Mucosa of descending colon (tissue), 3 donors: ENCODE data around the gene SRCAP. TPM values are rescaled to one million over a fixed set of nuclear protein-coding genes. Genes with fewer than 3 reads are reported as not detected.
A peak's percentile ranks its signal among the peaks of the same experiment; 100 is the strongest.

Source experiments
- ATAC-seq: fragments of 200-7000 bp; cut with Tn5 transposase; one replicate; pipeline ENCODE4 v1.9.1; 2020; ENCODE audit warnings: mild to moderate bottlenecking, moderate library complexity
- DNase-seq, 3 donors: peaks; one replicate each; pipeline ENCODE4 v3.0.0-alpha.2; 2020
- H3K36me3 ChIP-seq: fragments of 200-600 bp; one replicate; pipeline ENCODE4 v1.8.0; 2021; ENCODE audit warnings: low read depth, mild to moderate bottlenecking
- H3K4me1 ChIP-seq: fragments of 200-600 bp; one replicate; pipeline ENCODE4 v1.8.0; 2021; ENCODE audit warnings: low read depth, mild to moderate bottlenecking
- H3K4me3 ChIP-seq: fragments of 200-600 bp; one replicate; pipeline ENCODE4 v1.8.0; 2021; ENCODE audit warnings: mild to moderate bottlenecking
- H3K9me3 ChIP-seq: fragments of 200-600 bp; one replicate; pipeline ENCODE4 v1.8.0; 2021; ENCODE audit warnings: mild to moderate bottlenecking
- CTCF ChIP-seq: fragments of 200-600 bp; IDR thresholded peaks from one replicate; pipeline ENCODE4 v1.8.0; 2022; ENCODE audit warnings: antibody characterized with exemption, mild to moderate bottlenecking
- intact Hi-C, 2 donors: fragments of 100-400 bp; cut with DNase I in 1 of 2; cut with micrococcal nuclease in 1 of 2; formaldehyde crosslinking; loops; one replicate each; pipeline versions ENCODE4 v1.11.0 to v1.11.1; 2022; cut with DNase I, micrococcal nuclease
- total RNA-seq, 3 donors: library from RNA; stranded (reverse); fragmentation: NEBNext Ultra II Directional in 2 of 3; extraction: Animal tissue kit (Norgen Biotek cat#: 25700) in 2 of 3; gene quantifications; one replicate each; pipeline versions ENCODE4 v1.2.1 to v1.2.4, GENCODE V29; 2021 to 2023
- donor health status: DM: no; HTN: no; CAD: no; lungs with moderate emphysema.
- donor health status: DM: no; HTN: no; CAD: no.
- donor health status: DM: no; HTN: yes; CAD: no.

Gene SRCAP
- total RNA-seq, 3 donors from 2014 or later = 64.8 to 88.9 (median 65.4) TPM

GRCh38 chr16:30785126-30786106, 86.4 kb downstream of the SRCAP start:
- H3K36me3 ChIP-seq = no peaks in the 10 kb centered on the region
- no peak overlapping the region for H3K4me3 ChIP-seq
- intact Hi-C loops = no loop called here
- no peaks in the 10 kb centered on the region for H3K9me3 ChIP-seq
- TF ChIP-seq CTCF = no peak
- DNase-seq (no peak), ATAC-seq (no peak)
- H3K4me1 ChIP-seq = peaks cover 10% of the 10 kb centered on the region

DNA sequence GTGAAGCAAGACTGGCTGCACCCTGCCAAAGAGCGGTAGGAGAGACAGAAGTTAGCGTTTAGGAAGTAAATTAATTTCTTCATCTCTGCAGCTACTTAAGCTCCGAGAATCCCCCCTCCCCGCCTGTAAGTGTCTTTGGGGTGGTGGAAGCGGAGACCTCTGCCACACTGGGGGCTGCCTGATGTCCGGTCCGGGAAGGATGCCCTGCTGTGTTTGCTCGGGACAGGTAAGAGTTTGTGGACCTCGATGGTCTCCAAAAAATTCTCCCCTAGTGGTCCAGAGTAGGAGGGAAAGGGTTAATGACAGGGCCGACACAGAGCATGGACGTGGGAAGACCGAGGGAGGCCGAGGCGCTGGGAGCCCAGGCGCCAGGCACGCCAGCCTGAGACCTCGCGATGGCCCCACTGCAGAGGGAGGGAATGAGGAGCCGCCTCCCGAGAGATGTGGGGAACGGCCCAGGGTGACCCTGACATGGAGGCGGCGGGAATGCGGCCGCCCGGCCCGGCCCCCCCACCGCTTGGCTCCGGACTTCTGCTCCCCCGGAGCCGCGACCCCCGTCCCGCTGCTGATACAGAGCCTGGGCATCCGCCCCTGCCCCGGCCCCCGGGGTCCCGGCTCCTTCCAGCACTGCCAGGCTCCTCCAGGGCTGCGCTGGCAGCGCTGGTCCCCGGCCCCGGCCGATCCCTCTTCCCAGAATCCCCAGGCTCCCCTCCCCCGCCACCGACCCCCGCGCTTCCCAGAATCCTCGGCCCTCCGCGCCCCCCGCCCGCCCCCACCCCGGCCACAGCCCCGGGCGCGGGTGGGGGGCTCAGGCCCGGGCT, 87.4 kb downstream of the SRCAP start:
- TF ChIP-seq CTCF = no peak
- Histone ChIP-seq H3K36me3 (no peaks in the 10 kb centered on the region), H3K4me1 (peaks cover 10% of the 10 kb centered on the region), H3K9me3 (no peaks in the 10 kb centered on the region), H3K4me3 (peak overlapping the region; percentile 74)
- DNase-seq = peak in 2 of 3 donors; percentile 46 to 62
- intact Hi-C loops = no loop called here
- peak; percentile 75 for ATAC-seq

- DNase-seq = peak; percentile 73 to 80 (median 78)
- intact Hi-C loops = no loop called here
- Histone ChIP-seq H3K4me3 (peak within 1 kb of the TSS; percentile 74), H3K36me3 (no peaks in the 10 kb centered on the region), H3K4me1 (peaks cover 10% of the 10 kb centered on the region), H3K9me3 (no peaks in the 10 kb centered on the region)
- ATAC-seq = peak; percentile 84
- TF ChIP-seq CTCF = no peak
Observed at GRCh38 chr16:30786936-30787612, 88.1 kb downstream of the SRCAP start, which contains the start of gene ZNF629. Gene ZNF629 (minus strand): TSS chr16:30787205. CDS start chr16:30784482, 2,723 bp downstream.

DNA sequence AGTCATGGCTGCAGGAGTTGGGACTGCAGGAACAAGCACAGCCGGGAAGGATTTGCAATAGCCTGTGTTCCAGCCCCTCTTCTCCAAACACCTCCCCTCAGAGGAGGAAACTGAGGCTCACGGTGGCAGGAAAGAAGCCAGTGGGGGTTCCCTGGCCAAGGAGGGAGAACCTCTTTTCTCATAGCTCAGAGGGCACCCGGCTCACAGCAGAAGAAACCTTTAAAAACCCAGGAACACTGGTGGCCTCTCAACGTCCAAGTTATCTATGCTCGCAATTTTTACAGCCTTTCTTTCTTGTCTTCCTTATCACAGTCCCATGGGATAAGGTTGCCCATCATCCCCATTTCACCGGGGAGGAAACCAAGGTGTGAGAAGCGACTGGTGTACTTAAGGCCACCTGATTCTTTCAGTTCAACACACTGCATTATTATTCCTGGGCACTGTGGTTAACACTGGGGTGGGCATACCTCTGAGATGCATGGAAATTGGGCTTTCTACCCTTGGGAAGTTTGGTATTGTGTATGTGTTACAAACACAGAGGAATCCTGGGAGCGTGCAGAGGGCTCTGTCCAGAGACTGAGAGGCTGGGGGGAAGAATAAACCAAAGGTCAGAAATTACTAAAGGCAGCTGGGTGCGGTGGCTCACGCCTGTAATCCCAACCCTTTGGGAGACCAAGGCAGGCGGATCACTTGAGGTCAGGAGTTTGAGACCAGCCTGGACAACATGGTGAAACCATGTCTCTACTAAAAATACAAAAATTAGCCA, 88.8 kb downstream of the SRCAP start:
- Histone ChIP-seq H3K4me3 (peak overlapping the region; percentile 74), H3K9me3 (no peaks in the 10 kb centered on the region), H3K36me3 (no peaks in the 10 kb centered on the region), H3K4me1 (peaks cover 10% of the 10 kb centered on the region)
- TF ChIP-seq CTCF = no peak
- DNase-seq (no peak), ATAC-seq (peak; percentile 35)
- intact Hi-C loops = no loop called here

Other genes starting within 250 kb of the SRCAP start
- gene ITGAL, start 226.4 kb upstream of the SRCAP start, total RNA-seq = 10 to 100 TPM in 1 of 3 donors, 1 to 10 TPM in 2; 8.1 to 14.8 (median 8.5) TPM
- gene ZNF768, start 172.6 kb upstream of the SRCAP start, total RNA-seq = 10 to 100 TPM; 53.9 to 70.1 (median 65.9) TPM
- gene ZNF747, start 164.3 kb upstream of the SRCAP start, total RNA-seq = 10 to 100 TPM in 2 of 3 donors, 1 to 10 TPM in 1; 9.2 to 13.8 (median 10.5) TPM
- gene ZNF764, start 140.8 kb upstream of the SRCAP start, total RNA-seq = 10 to 100 TPM; 11.2 to 20.2 (median 12.7) TPM
- gene ZNF688, start 127.5 kb upstream of the SRCAP start, total RNA-seq = 10 to 100 TPM; 17.0 to 23.0 (median 20.7) TPM
- 10 to 100 TPM; 14.7 to 28.4 (median 24.8) TPM for gene ZNF785, start 113.5 kb upstream of the SRCAP start, total RNA-seq
- gene ZNF689, start 88.8 kb upstream of the SRCAP start, total RNA-seq = 10 to 100 TPM in 2 of 3 donors, 1 to 10 TPM in 1; 7.6 to 10.7 (median 10.5) TPM
- gene PRR14, start 48.2 kb upstream of the SRCAP start, total RNA-seq = 10 to 100 TPM; 42.1 to 65.6 (median 45.6) TPM
- 10 to 100 TPM; 82.6 to 97.1 (median 85.8) TPM for gene FBRS, start 40.7 kb upstream of the SRCAP start, total RNA-seq
- 10 to 100 TPM; 32.1 to 37.6 (median 33.0) TPM for gene PHKG2, start 49.3 kb downstream of the SRCAP start, total RNA-seq
- gene CFAP119, start 62.9 kb downstream of the SRCAP start, total RNA-seq = 1 to 10 TPM; 4.6 to 5.5 (median 5.1) TPM
- gene RNF40, start 63.2 kb downstream of the SRCAP start, total RNA-seq = 100 to 1,000 TPM in 1 of 3 donors, 10 to 100 TPM in 2; 87.6 to 110 (median 96.3) TPM
- 10 to 100 TPM; 13.4 to 14.9 (median 14.6) TPM for gene ZNF629, start 88.0 kb downstream of the SRCAP start, total RNA-seq
- 10 to 100 TPM; 20.8 to 30.6 (median 25.3) TPM for gene BCL7C, start 194.9 kb downstream of the SRCAP start, total RNA-seq
- gene CTF1, start 197.4 kb downstream of the SRCAP start, total RNA-seq = 1 to 10 TPM; 1.1 to 7.6 (median 1.5) TPM
- gene FBXL19, start 224.4 kb downstream of the SRCAP start, total RNA-seq = 10 to 100 TPM; 17.6 to 30.3 (median 22.4) TPM
- 10 to 100 TPM; 14.6 to 24.6 (median 15.4) TPM for gene ORAI3, start 249.9 kb downstream of the SRCAP start, total RNA-seq